GM11168 (cell line): Measurements from ENCODE around the gene PLLP.
"Not testable (repeated sequence)": the region's sequence is repeated elsewhere in the genome, so short reads cannot be mapped to it uniquely, and the experiment has no call there.

Experiments
- in situ Hi-C: fragments of 300-500 bp; cut with MboI; formaldehyde crosslinking; loops from one replicate; pipeline ENCODE4 v1.12.0; 2022; ENCODE audit warnings: low sequenced_read_pairs; ENCODE audit not compliant: unreplicated experiment

The PLLP gene

GRCh38 chr16:57276596-57276995, 7.9 kb downstream of the PLLP start:
- in situ Hi-C loops = no loop called here

GRCh38 chr16:57275946-57276345, 8.5 kb downstream of the PLLP start:
- in situ Hi-C loops = not testable (repeated sequence)

DNA sequence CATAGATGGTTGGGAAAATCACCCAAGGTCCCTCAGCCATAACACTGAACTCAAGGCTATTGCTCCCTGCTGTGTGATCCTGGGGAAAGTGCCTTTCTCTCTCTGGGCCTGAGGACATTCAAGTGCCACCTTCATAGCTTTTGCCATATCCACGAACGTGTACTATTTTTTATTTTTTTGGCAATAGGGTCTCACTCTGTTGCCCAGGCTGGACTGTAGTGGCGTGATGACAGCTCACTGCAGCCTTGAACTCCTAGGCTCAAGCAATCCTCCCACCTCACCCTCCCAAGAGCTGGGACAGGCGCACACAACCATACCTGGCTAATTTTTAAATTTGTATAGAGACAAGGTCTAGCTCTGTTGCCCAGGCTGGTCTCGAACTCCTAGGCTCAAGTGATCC, 10.6 kb downstream of the PLLP start:
- in situ Hi-C loops = no loop called here

GRCh38 chr16:57273359-57273758, 11.1 kb downstream of the PLLP start:
- in situ Hi-C loops = no loop called here

DNA sequence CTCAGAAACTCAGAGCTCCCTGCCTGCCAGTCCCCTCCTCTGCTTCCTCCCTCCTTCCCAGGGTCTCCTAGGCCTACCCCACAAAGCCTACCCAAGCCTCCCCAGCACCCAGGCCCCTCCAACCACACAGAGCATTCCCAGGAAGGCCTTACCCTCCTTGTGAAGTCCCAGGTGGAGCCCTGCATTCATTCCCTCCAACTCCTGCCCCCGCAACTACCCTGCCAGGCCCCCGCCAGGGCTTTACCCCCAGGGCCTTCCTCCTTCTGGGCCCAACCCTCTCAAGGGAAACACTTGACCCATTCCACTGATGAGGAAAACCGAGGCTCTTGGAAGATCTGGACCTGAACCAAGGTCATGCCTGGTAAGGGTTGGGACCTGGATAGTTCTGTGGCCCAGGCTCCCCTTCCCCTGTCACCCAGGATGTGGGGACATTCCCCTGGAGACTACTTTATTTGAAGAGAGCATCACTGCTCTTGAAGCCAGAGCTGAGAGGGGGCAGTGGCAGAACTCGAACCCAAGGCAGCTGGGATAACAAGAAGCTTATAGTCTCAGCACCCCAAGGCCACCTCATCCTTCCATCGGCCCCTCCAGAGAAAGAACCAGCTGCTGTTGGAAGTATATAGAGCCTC, 12.5 kb downstream of the PLLP start:
- in situ Hi-C loops = no loop called here

DNA sequence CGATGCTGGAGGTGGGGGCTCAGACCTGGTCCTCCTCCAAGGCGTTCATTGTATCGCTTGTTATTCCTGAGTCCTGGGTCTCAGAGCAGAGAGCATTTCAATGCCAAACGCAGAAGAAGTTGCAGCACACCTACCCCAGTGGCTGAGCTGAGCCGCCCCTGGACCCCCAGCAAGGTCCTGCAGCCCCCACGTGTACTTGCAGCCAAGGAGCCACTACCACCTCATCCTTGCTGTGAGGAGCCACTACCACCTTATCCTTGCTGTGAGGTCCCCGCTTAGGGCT, 13.5 kb downstream of the PLLP start:
- in situ Hi-C loops = no loop called here

DNA sequence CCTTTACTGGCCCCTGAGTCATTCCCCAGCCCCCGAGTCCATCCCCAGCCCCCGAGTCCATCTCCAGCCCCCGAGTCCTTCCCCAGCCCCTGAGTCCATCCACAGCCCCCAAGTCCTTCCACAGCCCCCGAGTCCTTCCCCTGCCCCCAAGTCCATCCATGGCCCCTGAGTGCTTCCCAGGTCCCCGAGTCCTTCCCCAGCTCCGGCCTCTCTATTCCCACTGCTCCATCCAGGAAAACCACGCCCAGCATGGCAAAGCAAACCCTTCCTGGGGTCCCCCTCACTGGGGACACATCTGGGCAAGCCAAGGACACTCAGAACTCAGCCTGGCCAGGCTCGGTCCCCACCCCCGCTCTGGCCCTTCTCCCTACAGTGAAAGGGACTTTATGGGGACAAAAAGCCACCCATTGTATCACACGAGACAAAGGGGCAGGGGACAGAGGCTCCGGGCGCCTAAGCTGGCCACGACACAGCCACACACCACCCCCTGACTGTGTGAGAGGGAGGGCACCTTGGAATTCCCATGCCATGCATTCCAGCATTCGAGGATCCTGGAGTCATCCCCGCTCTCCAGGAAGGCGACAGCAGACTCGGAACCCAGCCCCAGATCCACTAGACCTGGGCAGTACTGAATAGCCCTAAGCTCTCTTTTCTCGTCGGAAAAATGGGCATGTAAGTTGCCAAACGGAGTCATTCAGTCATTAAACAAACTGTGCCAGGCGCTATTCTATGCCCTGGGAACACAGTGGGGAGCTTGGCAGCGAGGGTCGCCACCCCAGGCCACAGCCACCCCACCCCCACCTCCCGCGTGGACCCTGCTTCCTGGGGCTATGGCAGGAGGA, 14.0 kb downstream of the PLLP start:
- in situ Hi-C loops = no loop called here

GRCh38 chr16:57268804-57269800, 15.4 kb downstream of the PLLP start:
- in situ Hi-C loops = no loop called here

GRCh38 chr16:57267343-57267742, 17.1 kb downstream of the PLLP start:
- in situ Hi-C loops = not testable (repeated sequence)

DNA sequence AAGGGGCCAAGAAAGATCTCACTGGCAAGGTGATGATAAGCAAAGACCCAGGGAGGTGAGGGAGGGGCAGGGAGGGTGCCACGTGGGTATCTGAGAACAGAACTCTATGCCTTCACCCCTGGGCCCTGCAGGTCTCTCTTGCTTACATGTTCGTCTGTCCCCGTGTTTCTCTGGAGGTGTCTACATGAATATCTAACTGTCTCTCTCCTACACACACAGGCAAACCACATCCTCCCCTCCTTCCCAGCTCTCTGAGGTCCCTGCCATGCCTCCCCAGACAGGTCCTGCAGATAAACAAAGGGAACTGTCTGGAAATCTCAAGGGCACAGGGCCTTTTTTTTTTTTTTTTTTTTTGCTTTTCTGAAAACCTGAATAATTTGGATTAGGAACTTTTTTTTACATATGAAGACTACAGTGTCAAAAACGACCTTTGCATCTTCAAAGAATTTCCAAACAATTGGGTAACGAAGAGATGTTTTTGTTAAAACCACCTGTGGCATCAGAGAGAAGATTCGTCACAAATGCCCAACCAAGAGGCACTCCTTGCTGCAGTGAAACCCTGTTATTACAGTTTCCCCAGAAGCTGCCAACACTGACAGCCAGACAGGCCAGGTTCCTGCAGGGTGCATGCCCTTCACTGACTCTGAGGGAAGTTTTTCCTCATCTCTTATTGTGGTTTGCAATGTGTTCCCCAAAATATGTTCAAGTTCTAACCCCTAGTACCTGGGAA, 17.8 kb downstream of the PLLP start:
- in situ Hi-C loops = no loop called here

- in situ Hi-C loops = no loop called here
These were observed 18.5 kb downstream of the PLLP start for GRCh38 chr16:57265850-57266530.

- in situ Hi-C loops = no loop called here
These were observed 19.5 kb downstream of the PLLP start for GRCh38 chr16:57264950-57265371.

GRCh38 chr16:57264381-57264780, 20.1 kb downstream of the PLLP start:
- in situ Hi-C loops = no loop called here

GRCh38 chr16:57263541-57264351, 20.7 kb downstream of the PLLP start:
- in situ Hi-C loops = no loop called here

DNA sequence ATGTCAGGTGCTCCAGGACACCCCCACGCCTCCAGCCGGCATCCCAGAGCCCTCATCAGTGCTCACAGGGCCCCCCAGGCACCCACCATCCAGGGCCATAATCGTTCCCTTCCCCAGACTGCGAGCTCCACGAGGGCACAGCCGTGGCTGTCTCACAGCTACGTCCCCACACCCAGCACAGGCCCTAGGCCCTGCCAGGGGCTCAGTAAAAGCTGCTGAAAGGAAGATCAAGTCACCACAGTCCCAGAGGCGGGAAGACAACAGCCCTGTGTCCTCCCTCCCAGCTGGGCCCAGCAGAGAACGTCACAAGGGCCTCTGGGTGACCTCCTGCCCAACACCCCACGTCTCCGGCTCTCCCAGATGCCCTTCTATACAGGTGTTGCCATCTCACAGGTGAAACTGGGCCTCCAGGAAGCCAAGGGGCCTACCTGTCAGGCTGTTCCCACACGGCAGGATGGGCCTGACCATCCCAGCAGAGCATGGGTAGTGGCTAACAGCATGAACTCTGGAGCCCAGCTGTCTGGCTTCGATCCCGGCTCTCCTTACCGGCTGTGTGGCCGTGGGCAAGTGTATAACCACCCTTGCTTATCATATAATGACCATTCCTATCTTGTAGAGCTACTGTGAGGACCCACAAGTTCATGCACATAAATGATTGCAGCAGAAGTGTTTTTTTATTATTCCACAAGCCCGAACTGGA, 21.5 kb downstream of the PLLP start:
- in situ Hi-C loops = no loop called here

DNA sequence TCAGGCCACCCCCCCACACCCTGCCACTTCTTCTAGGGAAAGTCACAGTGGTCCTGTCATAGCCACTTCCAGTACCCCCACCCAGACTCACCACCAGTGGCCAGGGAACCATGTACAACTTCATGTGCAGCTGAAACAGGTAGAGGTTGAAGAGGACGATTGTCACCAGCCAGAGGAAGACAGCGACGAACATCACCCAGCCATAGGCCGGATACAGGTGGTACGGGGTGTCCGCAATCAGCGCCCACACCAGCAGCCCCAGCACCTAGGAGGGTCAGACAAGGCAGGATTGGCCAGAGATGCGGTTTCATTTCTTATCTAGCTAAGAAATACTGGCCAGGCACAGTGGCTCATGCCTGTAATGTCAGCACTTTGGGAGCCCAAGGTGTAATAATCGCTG, 22.7 kb downstream of the PLLP start:
- in situ Hi-C loops = no loop called here

DNA sequence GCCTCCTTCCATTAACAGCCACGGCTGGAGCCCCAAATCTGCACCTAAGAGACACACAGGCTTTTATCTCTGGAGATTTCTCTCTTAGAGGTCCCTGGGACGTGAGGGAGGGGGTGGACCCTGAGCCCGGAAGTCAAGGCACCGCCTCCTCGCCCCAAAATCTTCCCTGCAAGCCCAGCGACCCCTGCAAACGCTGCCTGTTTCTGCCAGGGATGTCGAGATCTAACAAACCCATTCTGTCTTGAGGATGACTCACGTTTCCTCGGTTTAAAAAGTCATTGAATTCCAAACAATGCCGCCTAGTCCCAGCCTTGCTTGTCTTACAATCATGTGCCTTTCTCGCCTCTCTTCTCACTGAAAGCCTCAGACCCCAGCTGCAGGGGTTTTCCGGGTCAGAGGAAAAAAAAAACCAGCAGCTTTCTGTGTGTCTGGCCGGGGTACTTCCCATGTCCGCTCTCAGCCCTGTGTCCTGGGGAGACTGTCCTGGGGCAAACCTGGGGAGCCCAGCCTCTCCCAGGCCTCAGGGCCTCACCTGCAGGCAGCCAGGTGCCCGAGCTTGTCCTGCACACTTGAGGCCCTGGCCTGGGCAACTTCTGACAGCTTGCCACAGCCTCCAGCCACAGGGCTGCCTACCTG, 24.1 kb downstream of the PLLP start:
- in situ Hi-C loops = no loop called here
